GM12864 (cell line): ENCODE measurements around the gene CAPS.

Experiments
- DNase-seq: peaks from one replicate; pipeline ENCODE4 v3.0.0-alpha.2; 2011; ENCODE audit warnings: low read depth
- H3K4me3 ChIP-seq: 2 replicates; pipeline ENCODE4 v1.5.1; 2011; ENCODE audit warnings: mild to moderate bottlenecking, low read depth, low read length, control low read depth
- TF ChIP-seq, protein P1 (sequence below): IDR thresholded peaks from 2 replicates; pipeline ENCODE4 v1.5.1; 2011; ENCODE audit warnings: low read depth, mild to moderate bottlenecking, moderate library complexity, low read length, control low read depth, inconsistent platforms; ENCODE audit errors: missing control alignments

Gene CAPS

DNA sequence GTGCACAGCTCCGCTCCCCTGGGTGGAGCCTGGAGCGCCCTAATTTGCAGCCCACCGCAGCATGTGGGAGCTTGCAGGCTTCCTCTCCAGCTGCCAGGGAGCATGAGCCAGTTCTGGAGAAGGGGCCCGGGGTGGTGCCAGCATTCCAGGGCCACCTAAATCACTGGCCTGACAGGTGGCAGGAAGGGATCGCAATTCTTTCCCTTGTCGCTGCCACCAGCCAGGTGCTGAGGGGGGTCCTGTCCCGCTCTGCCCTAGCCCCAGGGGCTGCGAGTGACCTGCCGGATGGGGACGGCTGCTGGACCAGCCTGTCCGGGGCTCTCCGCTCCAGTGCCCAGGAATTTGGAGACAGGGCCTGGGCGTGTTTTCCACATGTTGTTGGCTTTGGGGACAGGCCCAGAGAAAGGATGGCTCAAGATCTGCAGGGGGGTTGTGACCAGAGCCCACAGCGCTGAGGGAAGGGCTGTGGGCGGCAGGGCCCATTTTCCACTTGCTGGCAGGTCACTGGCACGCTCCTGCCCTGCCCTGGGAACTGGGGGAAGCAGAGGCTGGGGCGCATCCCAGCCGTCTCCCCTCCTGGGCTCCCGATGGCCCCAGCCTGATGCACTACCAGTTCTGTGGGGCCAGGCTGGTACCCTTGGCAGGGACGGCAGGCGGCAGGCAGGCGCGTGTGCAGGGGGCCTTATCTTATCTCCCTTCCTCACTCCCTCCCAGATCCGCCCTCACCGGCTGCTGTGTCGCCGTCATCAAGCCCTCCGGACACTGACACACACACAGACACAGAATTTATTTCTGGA is 19.9 kb upstream of the CAPS start:
- no peak overlapping the region for H3K4me3 ChIP-seq
- TF ChIP-seq, protein P1, sequence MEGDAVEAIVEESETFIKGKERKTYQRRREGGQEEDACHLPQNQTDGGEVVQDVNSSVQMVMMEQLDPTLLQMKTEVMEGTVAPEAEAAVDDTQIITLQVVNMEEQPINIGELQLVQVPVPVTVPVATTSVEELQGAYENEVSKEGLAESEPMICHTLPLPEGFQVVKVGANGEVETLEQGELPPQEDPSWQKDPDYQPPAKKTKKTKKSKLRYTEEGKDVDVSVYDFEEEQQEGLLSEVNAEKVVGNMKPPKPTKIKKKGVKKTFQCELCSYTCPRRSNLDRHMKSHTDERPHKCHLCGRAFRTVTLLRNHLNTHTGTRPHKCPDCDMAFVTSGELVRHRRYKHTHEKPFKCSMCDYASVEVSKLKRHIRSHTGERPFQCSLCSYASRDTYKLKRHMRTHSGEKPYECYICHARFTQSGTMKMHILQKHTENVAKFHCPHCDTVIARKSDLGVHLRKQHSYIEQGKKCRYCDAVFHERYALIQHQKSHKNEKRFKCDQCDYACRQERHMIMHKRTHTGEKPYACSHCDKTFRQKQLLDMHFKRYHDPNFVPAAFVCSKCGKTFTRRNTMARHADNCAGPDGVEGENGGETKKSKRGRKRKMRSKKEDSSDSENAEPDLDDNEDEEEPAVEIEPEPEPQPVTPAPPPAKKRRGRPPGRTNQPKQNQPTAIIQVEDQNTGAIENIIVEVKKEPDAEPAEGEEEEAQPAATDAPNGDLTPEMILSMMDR, result no peak
- no peak for DNase-seq

DNA sequence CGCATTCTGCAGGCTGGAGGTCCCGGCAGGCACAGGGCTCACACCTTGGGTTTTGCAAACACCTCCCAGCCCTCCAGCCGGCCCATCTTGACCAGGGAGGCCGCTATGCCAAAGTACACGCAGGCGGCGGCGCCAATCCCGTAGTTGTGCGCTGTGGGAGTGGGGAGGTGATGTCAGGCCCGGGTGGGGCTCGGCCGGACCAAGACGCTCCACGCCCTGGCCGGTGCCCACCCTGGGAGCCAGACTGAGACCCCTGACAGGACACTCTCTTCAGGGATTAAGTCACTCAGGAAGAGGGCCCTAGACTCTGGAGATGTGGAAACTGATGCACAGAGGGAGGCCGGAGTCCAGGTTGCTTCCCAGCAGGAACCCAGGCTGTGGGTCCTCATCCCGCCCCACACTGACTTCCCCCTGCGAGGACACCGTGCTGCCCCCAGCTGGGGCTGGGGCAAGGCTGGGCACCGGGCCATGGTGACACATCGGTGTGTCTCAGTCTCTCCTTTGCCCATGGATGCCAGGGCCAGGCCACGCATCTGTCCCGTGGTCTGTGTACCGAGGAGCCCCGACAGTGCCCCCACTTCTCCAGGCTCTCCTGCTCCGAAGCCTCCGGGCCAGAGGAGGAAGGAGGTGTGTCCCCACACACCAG is 19.2 kb upstream of the CAPS start:
- H3K4me3 ChIP-seq, result no peak overlapping the region
- TF ChIP-seq, protein P1, result no peak
- DNase-seq, result no peak

DNA sequence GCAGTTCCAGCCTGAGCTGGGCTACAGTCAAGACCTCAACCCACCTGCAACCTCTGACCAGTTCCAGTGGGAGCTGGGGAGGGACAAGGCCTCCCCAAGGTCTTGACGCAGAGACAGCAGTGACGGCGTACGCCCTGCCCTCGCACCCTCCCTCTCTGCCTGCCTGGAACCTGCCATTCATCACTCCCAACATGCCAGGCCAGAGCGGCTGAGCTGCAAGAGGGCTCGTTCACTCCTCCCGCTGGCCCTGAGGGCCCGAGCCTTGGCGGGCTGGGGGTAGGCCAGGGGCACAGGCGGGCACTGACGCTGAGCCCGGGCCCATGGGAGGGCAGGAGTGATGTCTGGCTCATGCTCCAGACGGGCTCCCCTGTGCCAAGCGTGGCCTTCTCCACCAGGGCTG is 18.6 kb upstream of the CAPS start:
- TF ChIP-seq, protein P1, result no peak
- no peak for DNase-seq
- no peak overlapping the region for H3K4me3 ChIP-seq

DNA sequence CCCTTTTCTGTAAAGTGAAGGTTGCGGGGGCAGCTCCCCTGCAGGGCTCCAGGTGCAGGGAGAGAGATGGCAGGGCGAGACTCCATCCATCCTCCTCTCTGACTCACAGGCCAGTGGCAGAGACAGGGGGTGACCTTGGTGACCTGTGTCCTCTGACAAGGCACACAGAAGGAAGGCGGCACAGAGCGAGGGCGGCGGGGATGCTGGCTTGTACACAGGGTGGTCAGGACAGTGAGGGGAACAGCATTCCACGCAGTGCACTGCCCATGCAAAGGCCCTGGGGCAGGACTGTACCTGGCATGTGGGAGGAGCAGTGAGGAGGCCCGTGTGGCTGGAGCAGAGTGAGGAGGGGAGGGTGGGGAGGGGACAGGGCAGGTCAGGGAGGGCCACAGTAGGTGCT is 18.2 kb upstream of the CAPS start:
- TF ChIP-seq, protein P1, result no peak
- DNase-seq, result no peak
- no peak overlapping the region for H3K4me3 ChIP-seq

DNA sequence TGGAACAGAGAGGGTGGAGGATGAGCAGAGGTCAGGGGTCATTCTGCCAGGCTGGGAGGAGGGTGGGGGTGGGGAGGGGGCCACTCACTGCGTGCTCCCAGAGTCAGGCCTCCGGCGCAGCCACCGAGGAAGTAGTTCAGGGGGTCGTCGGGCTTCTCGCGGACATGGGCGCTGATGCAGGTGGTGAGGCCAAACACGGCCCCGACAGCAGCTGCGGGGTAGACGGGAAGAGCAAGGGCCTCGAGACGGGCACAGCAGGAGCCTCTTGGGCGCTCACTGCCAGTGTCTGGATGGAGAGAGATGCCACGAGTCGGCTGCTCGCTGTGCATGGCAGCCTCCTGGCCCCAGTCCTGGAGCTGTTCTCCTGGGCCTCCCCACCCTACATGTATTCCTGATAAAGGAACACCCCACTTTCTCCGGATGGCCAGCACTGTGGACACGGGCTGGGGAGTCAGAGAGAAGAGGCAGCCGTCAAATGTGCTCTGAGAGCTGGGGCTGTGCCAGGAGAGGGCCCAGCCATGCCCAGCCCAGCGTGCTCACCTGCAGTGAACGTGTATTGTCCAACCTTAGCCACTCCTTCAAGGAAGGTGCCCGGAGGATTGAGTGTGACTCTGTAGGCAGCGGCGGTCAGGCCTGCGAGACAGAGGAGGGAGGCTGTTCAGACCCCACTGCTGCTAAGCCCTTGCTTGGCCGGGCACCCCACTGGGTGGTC is 17.5 kb upstream of the CAPS start:
- no peak for DNase-seq
- TF ChIP-seq, protein P1, result no peak
- no peak overlapping the region for H3K4me3 ChIP-seq

DNA sequence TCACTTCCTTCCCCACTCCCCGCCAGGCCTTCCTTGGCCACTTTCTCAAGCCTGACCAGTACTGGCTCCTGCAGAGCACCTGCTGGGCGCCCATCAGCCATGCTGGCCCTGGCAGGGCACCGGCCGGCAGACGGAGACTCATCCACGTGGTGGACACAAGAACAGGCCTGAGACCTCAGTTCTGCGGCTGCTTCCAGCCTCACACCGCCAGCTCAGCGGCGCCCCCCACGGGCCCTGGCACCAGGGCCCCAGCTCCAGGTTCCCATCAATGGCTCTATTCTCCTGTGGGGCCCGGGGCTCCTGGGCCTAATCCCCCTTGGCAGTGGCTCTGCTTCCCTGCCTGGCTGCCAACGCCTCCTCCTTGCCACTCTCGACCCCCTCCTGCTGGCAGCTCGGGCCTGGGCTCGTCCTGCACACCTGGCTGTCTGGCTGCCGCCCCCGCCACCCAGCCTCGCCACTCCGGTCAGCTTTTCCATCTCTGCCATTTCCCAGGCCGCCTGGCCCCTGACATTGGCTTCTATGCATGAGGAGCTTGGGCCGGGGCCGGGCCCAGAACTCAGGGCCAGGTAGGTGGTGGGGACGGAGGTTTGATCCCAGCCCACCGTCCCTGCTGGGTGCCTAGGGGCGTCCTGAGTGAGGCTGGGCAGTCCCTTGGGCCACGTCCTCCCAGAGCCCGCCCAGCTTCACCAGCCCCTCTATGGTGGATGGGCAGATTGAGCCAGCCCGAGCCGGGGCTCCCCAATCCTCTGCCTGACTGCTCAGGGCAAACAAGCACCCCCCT is 16.7 kb upstream of the CAPS start:
- TF ChIP-seq, protein P1, result no peak
- no peak for DNase-seq

More for the DNA sequence above, 16.7 kb upstream of the CAPS start:
- no peak overlapping the region for H3K4me3 ChIP-seq
